ENCODE results near the gene KCNAB2.

DNA sequence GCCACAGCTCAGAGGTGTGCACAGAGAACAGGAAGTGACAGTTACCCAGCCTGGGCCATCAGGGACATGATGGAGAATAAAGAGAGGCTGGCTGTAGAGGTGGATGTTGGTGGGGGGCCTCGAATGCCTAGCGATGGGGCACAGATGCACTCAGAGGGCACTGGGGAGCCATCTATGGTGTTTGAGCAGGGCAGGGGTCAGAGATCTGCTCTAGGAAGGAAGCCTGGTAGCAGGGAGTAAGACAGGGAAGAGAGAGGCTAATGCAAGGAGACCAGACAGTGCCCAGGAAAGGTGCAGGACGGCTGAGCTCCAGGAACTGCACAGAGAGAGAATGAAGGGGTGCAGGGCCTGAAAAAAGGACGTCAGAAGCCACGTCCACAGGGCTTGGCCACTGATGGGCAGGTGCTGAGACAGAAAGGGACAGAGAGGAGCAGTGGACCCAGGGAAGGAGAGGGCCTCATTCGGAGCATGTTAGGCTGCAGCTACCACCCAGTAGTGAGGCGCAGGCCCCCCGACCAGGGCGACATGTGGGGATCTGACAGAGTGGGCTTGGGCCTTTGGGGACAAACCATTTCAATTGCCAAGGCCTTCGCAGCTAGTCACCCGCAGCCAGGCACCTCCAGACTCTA, 1.1 kb upstream of the KCNAB2 start:
- TF ChIP-seq TAF1 (IDR thresholded peaks at IDR 0.05; ENCODE audit: borderline replicate concordance, insufficient read depth, low read length) (no peak), SIN3A (IDR thresholded peaks at IDR 0.05; ENCODE audit: borderline replicate concordance, insufficient read depth, low read length) (no peak)
- TF ChIP-seq, protein P1, sequence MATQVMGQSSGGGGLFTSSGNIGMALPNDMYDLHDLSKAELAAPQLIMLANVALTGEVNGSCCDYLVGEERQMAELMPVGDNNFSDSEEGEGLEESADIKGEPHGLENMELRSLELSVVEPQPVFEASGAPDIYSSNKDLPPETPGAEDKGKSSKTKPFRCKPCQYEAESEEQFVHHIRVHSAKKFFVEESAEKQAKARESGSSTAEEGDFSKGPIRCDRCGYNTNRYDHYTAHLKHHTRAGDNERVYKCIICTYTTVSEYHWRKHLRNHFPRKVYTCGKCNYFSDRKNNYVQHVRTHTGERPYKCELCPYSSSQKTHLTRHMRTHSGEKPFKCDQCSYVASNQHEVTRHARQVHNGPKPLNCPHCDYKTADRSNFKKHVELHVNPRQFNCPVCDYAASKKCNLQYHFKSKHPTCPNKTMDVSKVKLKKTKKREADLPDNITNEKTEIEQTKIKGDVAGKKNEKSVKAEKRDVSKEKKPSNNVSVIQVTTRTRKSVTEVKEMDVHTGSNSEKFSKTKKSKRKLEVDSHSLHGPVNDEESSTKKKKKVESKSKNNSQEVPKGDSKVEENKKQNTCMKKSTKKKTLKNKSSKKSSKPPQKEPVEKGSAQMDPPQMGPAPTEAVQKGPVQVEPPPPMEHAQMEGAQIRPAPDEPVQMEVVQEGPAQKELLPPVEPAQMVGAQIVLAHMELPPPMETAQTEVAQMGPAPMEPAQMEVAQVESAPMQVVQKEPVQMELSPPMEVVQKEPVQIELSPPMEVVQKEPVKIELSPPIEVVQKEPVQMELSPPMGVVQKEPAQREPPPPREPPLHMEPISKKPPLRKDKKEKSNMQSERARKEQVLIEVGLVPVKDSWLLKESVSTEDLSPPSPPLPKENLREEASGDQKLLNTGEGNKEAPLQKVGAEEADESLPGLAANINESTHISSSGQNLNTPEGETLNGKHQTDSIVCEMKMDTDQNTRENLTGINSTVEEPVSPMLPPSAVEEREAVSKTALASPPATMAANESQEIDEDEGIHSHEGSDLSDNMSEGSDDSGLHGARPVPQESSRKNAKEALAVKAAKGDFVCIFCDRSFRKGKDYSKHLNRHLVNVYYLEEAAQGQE (IDR thresholded peaks at IDR 0.05; ENCODE audit: insufficient read depth in 1 of 2, low read depth in 2 of 2, low read length in 2 of 2) = no peak

Measured in PFSK-1 (cell line).